Motor neuron (in vitro differentiated cells): Measurements from ENCODE around the gene STOX1. TPM values are rescaled to one million over a fixed set of nuclear protein-coding genes. Genes with fewer than 3 reads are reported as not detected.
A peak's percentile ranks its signal among the peaks of the same experiment; 100 is the strongest.
"Not testable (repeated sequence)": the region's sequence is repeated elsewhere in the genome, so short reads cannot be mapped to it uniquely, and the experiment has no call there.

ENCODE experiments used
- ATAC-seq, 8 experiments: fragments of 200-7000 bp; cut with Tn5 transposase; replicated peaks in 6 of 8; 2 replicates each; pipeline ENCODE4 v1.8.0; 2021; ENCODE audit warnings: mild to moderate bottlenecking in 8 of 8, moderate library complexity in 8 of 8
- H3K27ac ChIP-seq, 2 donors: fragments of 250-450 bp; sonication (Bioruptor Pico); 2 replicates each; pipeline ENCODE4 v1.9.0; 2021; ENCODE audit warnings: antibody characterized with exemption in 2 of 2, mild to moderate bottlenecking in 2 of 2, moderate library complexity in 1 of 2
- H3K4me1 ChIP-seq, 2 donors: fragments of 250-450 bp; sonication (Bioruptor Pico); replicated peaks in 1 of 2; 2 replicates each; pipeline ENCODE4 v1.6.1; 2021; ENCODE audit warnings: antibody characterized with exemption in 2 of 2, mild to moderate bottlenecking in 2 of 2, moderate library complexity in 1 of 2
- H3K4me3 ChIP-seq, 5 donors: fragments of 250-450 bp; sonication (Bioruptor Pico); 2 replicates each; pipeline ENCODE4 v1.9.0; 2021; ENCODE audit warnings: antibody characterized with exemption in 5 of 5, mild to moderate bottlenecking in 5 of 5, moderate library complexity in 4 of 5
- WGBS, 10 experiments: fragments of 450-650 bp; shearing (Covaris generic); methylation state at CpG; one replicate each; pipeline ENCODE4 v1.0.0; 2022; 5-methylcytosine and 5-hydroxymethylcytosine counted together
- in situ Hi-C, 9 experiments: fragments of 400-800 bp; cut with MboI; loops; one replicate each; pipeline ENCODE4 v1.15.0; 2021; ENCODE audit warnings: low sequenced_read_pairs in 9 of 9, low pct_unique_long_range_greater_than_20kb in 2 of 9; ENCODE audit not compliant: unreplicated experiment in 9 of 9
- total RNA-seq, 8 experiments: library from RNA; unstranded; fragments of 300-600 nt; gene quantifications; 2 replicates each; pipeline versions ENCODE4 v1.2.3 to v1.2.4, GENCODE V29; 2022

STOX1 gene
- total RNA-seq, result 10 to 100 TPM in 1 of 8 experiments, 1 to 10 TPM in 6, under 1 TPM in 1; 0.36 to 25.6 (median 1.7) TPM

DNA sequence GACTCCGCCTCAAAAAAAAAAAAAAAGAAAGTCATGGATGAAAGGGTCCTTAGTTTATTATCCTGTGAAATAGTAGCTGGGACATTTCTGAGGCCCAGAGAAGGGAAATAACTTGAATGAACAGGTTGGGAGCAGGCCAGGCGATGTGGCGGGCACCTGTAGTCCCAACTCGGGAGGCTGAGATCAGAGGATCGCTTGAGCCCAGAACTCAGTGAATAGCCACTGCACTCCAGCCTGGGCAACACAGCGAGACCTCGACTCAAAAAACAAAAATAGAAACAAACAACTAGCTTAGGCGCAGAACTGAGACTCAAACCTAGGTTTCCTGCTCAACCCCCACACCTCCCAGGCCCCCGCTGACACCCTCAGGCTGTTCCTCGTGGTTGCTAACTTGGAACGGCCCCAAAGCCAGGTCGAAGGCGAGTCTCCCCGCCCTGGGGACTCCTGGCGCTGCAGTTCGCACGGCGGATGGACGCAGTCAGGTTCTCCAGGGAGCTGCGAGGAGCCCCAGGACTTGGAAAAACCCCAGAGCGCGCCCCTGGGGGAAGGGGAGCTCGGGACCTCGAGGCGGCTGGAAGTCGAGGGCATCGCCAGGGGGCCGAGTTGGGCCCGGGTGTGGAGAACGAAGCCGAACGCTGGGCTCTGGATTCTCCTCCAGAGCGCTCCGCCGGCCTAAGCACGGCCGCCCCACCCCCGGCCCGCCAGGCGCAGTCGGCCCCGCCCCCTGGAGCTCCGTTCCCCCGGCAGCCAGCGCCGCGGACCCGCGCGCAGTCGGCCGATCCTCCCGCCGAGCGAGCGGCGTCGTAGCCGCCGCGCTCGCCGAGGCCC lies at the start of gene STOX1:
TSS of gene STOX1 (plus strand) at position 768 of the 828 bp plus-strand sequence. CDS start 93 bp downstream, outside the sequence.
- no peaks in the 10 kb centered on the region for H3K4me1 ChIP-seq
- H3K4me3 ChIP-seq, result peak within 1 kb of the TSS; percentile 54 to 86 (median 59)
- in situ Hi-C loops, result no loop called here
- peak; percentile 75 to 88 (median 82) for ATAC-seq
- H3K27ac ChIP-seq, result peak within 1 kb of the TSS; percentile 20 to 51
- WGBS, 10 experiments, result 0 to 46% (median 22%) methylated on average over 1 to 13 of the region's 63 CpGs; no CpG with 5 or more reads in 5 of the 10 experiments

DNA sequence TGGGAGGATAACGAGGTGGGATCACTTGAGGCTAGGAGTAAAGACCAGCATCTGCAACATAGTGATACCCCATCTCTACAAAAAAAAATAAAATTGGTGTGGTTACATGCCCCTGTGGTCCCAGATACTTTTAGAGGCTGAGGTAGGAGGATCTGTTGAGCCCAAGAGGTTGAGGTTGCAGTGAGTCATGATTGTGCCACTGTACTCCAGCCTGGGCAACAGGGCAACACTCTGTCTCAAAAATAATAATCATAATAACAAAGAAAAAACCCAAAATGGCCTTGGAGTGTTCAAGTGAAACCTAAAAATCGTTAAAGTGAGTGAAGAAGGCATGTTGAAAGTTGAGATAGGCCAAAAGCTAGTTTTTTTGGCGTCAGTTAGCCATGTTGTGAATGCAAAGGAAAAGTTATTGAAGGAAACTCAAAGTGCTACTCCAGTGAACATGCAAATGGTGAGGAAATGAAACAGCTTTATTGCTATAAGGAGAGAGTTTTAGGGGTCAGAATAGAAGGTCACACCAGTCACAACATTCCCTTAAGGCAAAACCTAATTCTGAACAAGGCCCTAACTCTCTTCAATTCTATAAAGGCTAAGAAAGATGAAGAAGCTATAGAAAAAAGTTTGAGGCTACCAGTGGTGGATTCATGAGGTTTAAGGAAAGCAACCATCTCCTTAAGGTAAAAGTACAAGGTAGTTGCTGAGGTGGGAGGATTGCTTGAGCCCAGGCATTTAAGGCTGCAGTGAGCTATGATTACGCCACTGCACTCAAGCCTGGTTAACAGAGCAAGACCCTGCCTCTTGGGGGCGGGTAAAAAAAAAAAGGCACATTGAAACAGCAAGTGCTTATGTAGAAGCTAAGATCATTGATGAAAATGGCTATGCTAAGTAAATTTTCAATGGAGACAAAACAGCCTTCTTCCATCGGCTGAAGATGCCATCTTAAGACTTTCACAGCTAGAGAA lies 45.4 kb upstream of the STOX1 start:
- in situ Hi-C loops, result loop anchor here in 1 of 9 experiments (25.0 kb wide), 1 partner anchor 105 kb away; no protein-coding TSS in a partner anchor
- H3K4me3 ChIP-seq, result no peak overlapping the region
- no peaks in the 10 kb centered on the region for H3K4me1 ChIP-seq
- no peak for ATAC-seq
- H3K27ac ChIP-seq, result no peak overlapping the region
- 83 to 100% (median 96%) methylated on average over 1 to 6 of the region's 6 CpGs for WGBS, 10 experiments

- no peak overlapping the region for H3K27ac ChIP-seq
- ATAC-seq, result no peak
- no peaks in the 10 kb centered on the region for H3K4me1 ChIP-seq
- H3K4me3 ChIP-seq, result no peak overlapping the region
- in situ Hi-C loops, result loop anchor here in 1 of 9 experiments (25.0 kb wide), 1 partner anchor 103 kb away; no protein-coding TSS in a partner anchor
- 79 to 100% (median 97%) methylated on average over 1 to 5 of the region's 7 CpGs; no CpG with 5 or more reads in 1 of the 10 experiments for WGBS, 10 experiments
Observed at GRCh38 chr10:68784476-68784875, 42.9 kb upstream of the STOX1 start.

DNA sequence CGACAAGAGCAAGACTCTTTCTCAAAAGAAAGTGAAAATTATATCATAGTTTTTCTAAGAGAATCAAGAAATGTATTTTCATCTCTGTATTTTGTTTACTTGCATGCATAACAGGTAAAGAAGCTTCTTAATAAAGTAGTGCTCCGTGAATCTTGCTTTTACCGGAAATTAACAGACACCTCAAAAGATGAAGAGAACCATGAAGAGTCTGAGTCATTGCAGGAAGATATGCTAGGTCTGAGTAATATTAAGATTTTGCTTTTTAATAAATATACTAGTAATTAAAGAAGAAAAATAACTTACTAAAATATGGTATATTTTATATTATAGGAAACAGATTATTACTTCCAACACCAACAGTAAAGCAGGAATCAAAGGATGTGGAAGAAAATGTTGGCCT lies 39.5 kb upstream of the STOX1 start:
- no peak for ATAC-seq
- in situ Hi-C loops, result loop anchor here in 1 of 9 experiments (25.0 kb wide), 1 partner anchor 99 kb away; no protein-coding TSS in a partner anchor
- 85 to 100% (median 97%) methylated on average over 2 to 3 of the region's 3 CpGs for WGBS, 10 experiments
- H3K27ac ChIP-seq, result no peak overlapping the region
- no peak overlapping the region for H3K4me3 ChIP-seq
- H3K4me1 ChIP-seq, result no peaks in the 10 kb centered on the region

DNA sequence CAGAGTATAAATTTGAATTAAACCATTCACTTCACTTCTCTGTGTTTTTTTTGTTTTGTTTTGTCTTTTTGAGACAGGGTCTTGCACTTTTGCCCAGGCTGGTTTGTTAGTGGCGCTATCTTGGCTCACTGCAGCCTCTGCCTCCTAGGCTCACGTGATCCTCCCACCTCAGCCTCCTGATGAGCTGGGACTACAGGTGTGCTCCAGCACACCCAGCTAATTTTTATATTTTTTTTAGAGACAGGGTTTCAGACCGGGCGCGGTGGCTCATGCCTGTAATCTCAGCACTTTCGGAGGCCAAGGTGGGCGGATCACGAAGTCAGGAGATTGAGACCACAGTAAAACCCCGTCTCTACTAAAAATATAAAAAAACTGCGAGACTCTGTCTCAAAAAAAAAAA lies 36.9 kb upstream of the STOX1 start:
- in situ Hi-C loops, result loop anchor here in 3 of 9 experiments (10.0 to 25.0 kb wide), 2 partner anchors 97 to 104 kb away; no protein-coding TSS in a partner anchor
- Histone ChIP-seq H3K4me1 (no peaks in the 10 kb centered on the region), H3K4me3 (no peak overlapping the region), H3K27ac (no peak overlapping the region)
- WGBS, 10 experiments, result 93 to 100% (median 100%) methylated on average over 1 to 9 of the region's 10 CpGs; no CpG with 5 or more reads in 1 of the 10 experiments
- ATAC-seq, result no peak

GRCh38 chr10:68792115-68792514 lies 35.2 kb upstream of the STOX1 start:
- WGBS, 10 experiments, result 60 to 100% (median 79%) methylated on average over 1 of the region's 1 CpG; no CpG with 5 or more reads in 4 of the 10 experiments
- no peak for ATAC-seq
- in situ Hi-C loops, result loop anchor here in 3 of 9 experiments (10.0 to 25.0 kb wide), 2 partner anchors 95 to 103 kb away; no protein-coding TSS in a partner anchor
- Histone ChIP-seq H3K27ac (no peak overlapping the region), H3K4me1 (no peaks in the 10 kb centered on the region), H3K4me3 (no peak overlapping the region)

DNA sequence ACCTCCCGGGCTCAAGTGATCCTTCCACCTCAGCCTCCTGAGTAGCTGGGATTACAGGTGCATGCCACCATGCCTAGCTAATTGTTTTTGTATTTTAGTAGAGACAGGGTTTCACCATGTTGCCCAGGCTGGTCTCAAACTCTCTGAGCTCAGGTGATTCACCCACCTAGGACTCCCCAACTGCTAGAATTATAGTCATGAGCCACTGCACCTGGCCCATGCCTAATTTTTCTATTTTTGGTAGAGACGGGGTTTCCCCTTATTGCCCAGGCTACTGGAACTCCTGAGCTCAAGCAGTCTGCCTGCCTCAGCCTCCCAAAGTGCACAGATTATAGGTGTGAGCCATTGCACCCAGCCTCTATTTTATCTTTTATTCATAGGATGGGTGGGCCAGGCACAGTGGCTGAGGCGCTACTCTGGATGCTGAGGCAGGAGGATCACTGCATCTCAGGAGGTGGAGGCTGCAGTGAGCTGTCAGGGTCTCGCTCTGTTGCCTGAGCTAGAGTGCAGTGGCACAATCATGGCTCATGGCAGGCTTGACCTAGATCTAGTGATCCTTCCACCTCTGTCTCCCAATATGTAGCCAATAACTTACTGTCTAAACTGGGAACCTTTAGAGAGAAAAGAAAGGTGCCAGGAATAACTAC lies 31.3 kb upstream of the STOX1 start:
- H3K27ac ChIP-seq, result no peak overlapping the region
- in situ Hi-C loops, result loop anchor here in 3 of 9 experiments (10.0 to 25.0 kb wide), 2 partner anchors 91 to 99 kb away; no protein-coding TSS in a partner anchor
- WGBS, 10 experiments, result 50 to 100% (median 82%) methylated on average over 1 to 4 of the region's 4 CpGs; no CpG with 5 or more reads in 5 of the 10 experiments
- no peak overlapping the region for H3K4me3 ChIP-seq
- no peaks in the 10 kb centered on the region for H3K4me1 ChIP-seq
- ATAC-seq, result peak in 2 of 8 experiments; percentile 40 to 48

DNA sequence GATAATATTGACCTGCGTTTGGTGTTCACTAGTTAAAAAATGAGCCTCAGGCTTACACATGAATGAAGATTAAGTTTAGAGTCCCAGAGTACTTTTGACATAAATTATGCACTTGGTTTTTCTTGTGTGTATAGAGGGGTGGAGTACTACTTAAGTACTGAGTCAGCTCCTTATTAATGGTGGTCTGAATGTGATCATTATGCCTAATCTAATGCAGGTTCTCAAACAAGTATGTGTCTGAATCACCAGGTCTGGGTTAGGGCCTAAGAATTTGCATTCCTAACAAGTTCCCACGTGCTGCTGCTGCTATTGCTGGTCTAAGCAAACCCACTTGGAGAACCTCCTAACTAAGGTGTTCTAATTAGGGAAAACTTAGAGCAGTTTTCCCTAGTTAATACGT lies 30.7 kb upstream of the STOX1 start:
- in situ Hi-C loops, result loop anchor here in 3 of 9 experiments (10.0 to 25.0 kb wide), 2 partner anchors 91 to 98 kb away; no protein-coding TSS in a partner anchor
- H3K4me3 ChIP-seq, result no peak overlapping the region
- 0 to 100% (median 80%) methylated on average over 1 to 3 of the region's 3 CpGs; no CpG with 5 or more reads in 1 of the 10 experiments for WGBS, 10 experiments
- ATAC-seq, result peak in 3 of 8 experiments; percentile 93 to 97 (median 96)
- H3K4me1 ChIP-seq, result no peaks in the 10 kb centered on the region
- H3K27ac ChIP-seq, result no peak overlapping the region

DNA sequence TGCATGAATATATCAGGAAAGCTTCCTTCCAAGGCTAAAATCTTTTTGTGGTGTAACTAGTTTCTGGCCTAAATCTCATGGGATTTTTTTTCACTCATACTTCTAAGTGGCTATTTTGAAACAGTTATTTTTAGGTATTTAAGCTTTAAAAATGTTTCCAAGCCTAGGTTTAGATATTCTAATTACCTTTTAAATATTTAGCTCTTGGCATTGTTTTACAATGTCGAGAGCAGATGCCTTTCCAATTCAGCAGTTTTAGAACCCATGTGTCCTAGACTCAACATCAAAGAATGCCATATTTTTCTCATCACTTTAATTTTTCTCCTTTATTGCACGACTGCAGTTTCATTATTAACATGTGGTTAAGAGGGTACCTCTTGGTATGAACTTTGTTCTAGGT lies 27.1 kb upstream of the STOX1 start:
- Histone ChIP-seq H3K27ac (no peak overlapping the region), H3K4me3 (no peak overlapping the region), H3K4me1 (no peaks in the 10 kb centered on the region)
- WGBS, 10 experiments, result 0 to 93% (median 52%) methylated on average over 2 of the region's 2 CpGs; no CpG with 5 or more reads in 2 of the 10 experiments
- ATAC-seq, result no peak
- in situ Hi-C loops, result no loop called here

GRCh38 chr10:68804692-68805091 lies 22.6 kb upstream of the STOX1 start:
- in situ Hi-C loops, result no loop called here
- 100% methylated on average over 1 of the region's 1 CpG; no CpG with 5 or more reads in 5 of the 10 experiments for WGBS, 10 experiments

DNA sequence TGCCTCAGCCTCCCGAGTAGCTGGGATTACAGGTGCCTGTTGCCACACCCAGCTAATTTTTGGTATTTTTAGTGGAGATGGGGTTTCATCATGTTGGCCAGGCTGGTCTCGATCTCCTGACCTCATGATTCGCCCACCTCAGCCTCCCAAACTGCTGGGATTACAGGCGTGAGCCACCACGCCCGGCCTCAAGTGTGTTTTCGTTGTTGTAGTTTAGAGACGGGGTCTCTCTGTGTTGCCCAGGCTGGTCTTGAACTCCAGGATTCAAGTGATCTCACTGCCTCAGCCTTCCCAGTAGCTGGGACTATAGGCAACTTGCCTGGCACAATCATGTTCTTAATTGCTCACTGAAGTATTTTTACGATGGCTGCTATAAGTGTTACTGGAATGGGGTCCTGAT lies 16.5 kb upstream of the STOX1 start:
- H3K4me3 ChIP-seq, in situ Hi-C loops, H3K4me1 ChIP-seq, H3K27ac ChIP-seq, ATAC-seq: not testable (repeated sequence)
- 64 to 100% (median 95%) methylated on average over 1 to 5 of the region's 9 CpGs; no CpG with 5 or more reads in 3 of the 10 experiments for WGBS, 10 experiments

More at GRCh38 chr10:68804692-68805091, 22.6 kb upstream of the STOX1 start:
- no peak for ATAC-seq
- no peak overlapping the region for H3K4me3 ChIP-seq
- no peaks in the 10 kb centered on the region for H3K4me1 ChIP-seq
- no peak overlapping the region for H3K27ac ChIP-seq
